Uterus (tissue), 2 donors: Measurements from ENCODE around the gene SLFN12.

ENCODE experiments used
- POLR2A ChIP-seq, 2 donors: fragments of 450-650 bp; IDR thresholded peaks; one replicate each; pipeline ENCODE4 v1.6.1; 2016; ENCODE audit warnings: antibody characterized with exemption in 2 of 2, mild to moderate bottlenecking in 1 of 2, moderate library complexity in 1 of 2
- TF ChIP-seq, protein P1 (sequence below), 4 experiments: fragments of 200-600 bp in 2 of 4; fragments of 450-650 bp in 2 of 4; sonication (generic) in 2 of 4; IDR thresholded peaks; one replicate each; pipeline ENCODE4 v1.5.1; 2016 to 2019; ENCODE audit warnings: antibody characterized with exemption in 4 of 4, mild to moderate bottlenecking in 2 of 4, moderate library complexity in 1 of 4

- TF ChIP-seq, protein P1, sequence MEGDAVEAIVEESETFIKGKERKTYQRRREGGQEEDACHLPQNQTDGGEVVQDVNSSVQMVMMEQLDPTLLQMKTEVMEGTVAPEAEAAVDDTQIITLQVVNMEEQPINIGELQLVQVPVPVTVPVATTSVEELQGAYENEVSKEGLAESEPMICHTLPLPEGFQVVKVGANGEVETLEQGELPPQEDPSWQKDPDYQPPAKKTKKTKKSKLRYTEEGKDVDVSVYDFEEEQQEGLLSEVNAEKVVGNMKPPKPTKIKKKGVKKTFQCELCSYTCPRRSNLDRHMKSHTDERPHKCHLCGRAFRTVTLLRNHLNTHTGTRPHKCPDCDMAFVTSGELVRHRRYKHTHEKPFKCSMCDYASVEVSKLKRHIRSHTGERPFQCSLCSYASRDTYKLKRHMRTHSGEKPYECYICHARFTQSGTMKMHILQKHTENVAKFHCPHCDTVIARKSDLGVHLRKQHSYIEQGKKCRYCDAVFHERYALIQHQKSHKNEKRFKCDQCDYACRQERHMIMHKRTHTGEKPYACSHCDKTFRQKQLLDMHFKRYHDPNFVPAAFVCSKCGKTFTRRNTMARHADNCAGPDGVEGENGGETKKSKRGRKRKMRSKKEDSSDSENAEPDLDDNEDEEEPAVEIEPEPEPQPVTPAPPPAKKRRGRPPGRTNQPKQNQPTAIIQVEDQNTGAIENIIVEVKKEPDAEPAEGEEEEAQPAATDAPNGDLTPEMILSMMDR (IDR thresholded peaks at IDR 0.05), result no peak
- TF ChIP-seq POLR2A (IDR thresholded peaks at IDR 0.05), result no peak
These were observed 16.6 kb upstream of the SLFN12 start for GRCh38 chr17:35448899-35449227.
